Measurements from ENCODE around the gene PRAMEF12.

- TF ChIP-seq CSDC2 (CRISPR knock-in tag; IDR thresholded peaks at IDR 0.05) (no peak), PPARA (CRISPR knock-in tag; IDR thresholded peaks at IDR 0.05; ENCODE audit: borderline replicate concordance) (no peak), TSHZ2 (CRISPR knock-in tag; IDR thresholded peaks at IDR 0.05) (no peak), ZNF8 (CRISPR knock-in tag; IDR thresholded peaks at IDR 0.05) (no peak), OSR1 (CRISPR knock-in tag; IDR thresholded peaks at IDR 0.05) (no peak), PATZ1 (CRISPR knock-in tag; IDR thresholded peaks at IDR 0.05; ENCODE audit: borderline replicate concordance) (no peak), ZNF565 (CRISPR knock-in tag; conservative IDR thresholded peaks at IDR 0.05; ENCODE audit: low read depth) (no peak), ARNTL (CRISPR knock-in tag; IDR thresholded peaks at IDR 0.05; ENCODE audit: borderline replicate concordance, low read depth) (no peak), ZC3H10 (CRISPR knock-in tag; IDR thresholded peaks at IDR 0.05) (no peak), RARB (CRISPR knock-in tag; IDR thresholded peaks at IDR 0.05) (no peak), ZFP30 (CRISPR knock-in tag; IDR thresholded peaks at IDR 0.05) (no peak), ZFP3 (CRISPR knock-in tag; IDR thresholded peaks at IDR 0.05) (no peak), CSRNP3 (CRISPR knock-in tag; IDR thresholded peaks at IDR 0.05) (no peak), TOX (CRISPR knock-in tag; IDR thresholded peaks at IDR 0.05; ENCODE audit: borderline replicate concordance) (no peak)
Observed at GRCh38 chr1:12745126-12745991, 28.2 kb upstream of the PRAMEF12 start.

Measured in SK-N-SH treated with all-trans-retinoic acid at 6 μM for 48 hours (cell line).